D721Med (cell line): ENCODE results near the gene BMPR1A.

ENCODE experiments used
- DNase-seq: peaks from one replicate; pipeline ENCODE4 v3.0.0; 2011; ENCODE audit warnings: low spot score; ENCODE audit not compliant: insufficient read length
- FAIRE-seq: peaks from 2 replicates; lab custom pipeline; 2011; peaks lifted over from hg19 to GRCh38; lab: Jason Lieb, UNC
- TF ChIP-seq, protein P1 (sequence below): IDR thresholded peaks from 2 replicates; pipeline ENCODE4 v1.5.1; 2012; ENCODE audit warnings: mild to moderate bottlenecking, control low read depth; ENCODE audit not compliant: insufficient read depth; ENCODE audit errors: missing control alignments

The BMPR1A gene

GRCh38 chr10:86815035-86815617 lies 58.7 kb downstream of the BMPR1A start:
- TF ChIP-seq, protein P1, sequence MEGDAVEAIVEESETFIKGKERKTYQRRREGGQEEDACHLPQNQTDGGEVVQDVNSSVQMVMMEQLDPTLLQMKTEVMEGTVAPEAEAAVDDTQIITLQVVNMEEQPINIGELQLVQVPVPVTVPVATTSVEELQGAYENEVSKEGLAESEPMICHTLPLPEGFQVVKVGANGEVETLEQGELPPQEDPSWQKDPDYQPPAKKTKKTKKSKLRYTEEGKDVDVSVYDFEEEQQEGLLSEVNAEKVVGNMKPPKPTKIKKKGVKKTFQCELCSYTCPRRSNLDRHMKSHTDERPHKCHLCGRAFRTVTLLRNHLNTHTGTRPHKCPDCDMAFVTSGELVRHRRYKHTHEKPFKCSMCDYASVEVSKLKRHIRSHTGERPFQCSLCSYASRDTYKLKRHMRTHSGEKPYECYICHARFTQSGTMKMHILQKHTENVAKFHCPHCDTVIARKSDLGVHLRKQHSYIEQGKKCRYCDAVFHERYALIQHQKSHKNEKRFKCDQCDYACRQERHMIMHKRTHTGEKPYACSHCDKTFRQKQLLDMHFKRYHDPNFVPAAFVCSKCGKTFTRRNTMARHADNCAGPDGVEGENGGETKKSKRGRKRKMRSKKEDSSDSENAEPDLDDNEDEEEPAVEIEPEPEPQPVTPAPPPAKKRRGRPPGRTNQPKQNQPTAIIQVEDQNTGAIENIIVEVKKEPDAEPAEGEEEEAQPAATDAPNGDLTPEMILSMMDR: no peak
- FAIRE-seq (no peak), DNase-seq (no peak)

GRCh38 chr10:86815640-86816039 lies 59.2 kb downstream of the BMPR1A start:
- TF ChIP-seq, protein P1: no peak
- FAIRE-seq (no peak), DNase-seq (no peak)

DNA sequence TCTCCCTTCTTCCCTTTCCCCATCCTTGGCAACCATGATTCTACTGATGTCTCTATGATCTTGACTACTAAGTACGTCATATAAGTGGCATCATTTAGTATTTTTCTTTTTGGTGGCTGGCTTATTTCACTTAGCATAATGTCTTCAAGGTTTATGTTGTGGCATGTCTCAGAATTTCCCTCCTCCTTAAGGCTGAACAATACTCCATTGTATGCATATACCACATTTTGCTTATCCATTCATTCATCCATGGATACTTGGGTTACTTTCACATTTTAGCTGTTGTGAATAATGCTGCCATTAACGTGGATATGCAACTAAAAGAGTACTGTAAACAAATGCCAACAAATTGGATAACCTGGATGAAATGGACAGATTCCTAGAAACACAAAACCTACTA lies 60.8 kb downstream of the BMPR1A start:
- no peak for FAIRE-seq
- TF ChIP-seq, protein P1: no peak
- no peak for DNase-seq

GRCh38 chr10:86819567-86819966 lies 63.1 kb downstream of the BMPR1A start:
- DNase-seq (no peak), FAIRE-seq (no peak)
- TF ChIP-seq, protein P1: no peak

- FAIRE-seq (no peak), DNase-seq (no peak)
- TF ChIP-seq, protein P1: no peak
Observed at GRCh38 chr10:86820509-86820908, 64.1 kb downstream of the BMPR1A start.

DNA sequence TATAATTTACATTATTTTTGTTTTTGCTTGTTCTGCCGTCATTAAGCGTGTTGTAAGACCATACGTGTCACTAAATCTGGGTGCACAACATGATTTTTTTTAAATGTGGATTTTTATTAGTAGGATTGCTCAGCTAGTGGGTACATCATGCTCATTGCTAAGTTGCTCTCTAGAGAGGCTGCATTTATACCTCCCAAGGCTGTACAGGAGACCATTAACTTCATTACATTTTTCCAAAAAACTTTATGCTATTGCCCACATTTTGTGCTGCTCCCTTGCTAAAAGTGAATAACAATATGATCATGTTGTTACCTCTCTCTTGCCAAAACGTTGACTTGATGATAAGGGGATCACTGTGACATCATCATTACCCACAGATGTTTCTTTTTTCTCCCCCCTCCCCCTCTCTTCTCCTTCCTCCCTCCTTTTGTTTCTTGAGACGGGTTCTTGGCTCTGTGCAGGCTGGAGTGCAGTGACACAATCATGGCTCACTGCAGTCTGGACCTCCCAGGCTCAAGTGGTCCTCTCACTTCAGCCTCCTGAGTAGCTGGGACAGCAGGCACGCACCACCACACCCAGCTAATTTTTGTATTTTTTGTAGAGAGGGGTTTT lies 65.1 kb downstream of the BMPR1A start:
- FAIRE-seq (no peak), DNase-seq (no peak)
- TF ChIP-seq, protein P1: no peak

DNA sequence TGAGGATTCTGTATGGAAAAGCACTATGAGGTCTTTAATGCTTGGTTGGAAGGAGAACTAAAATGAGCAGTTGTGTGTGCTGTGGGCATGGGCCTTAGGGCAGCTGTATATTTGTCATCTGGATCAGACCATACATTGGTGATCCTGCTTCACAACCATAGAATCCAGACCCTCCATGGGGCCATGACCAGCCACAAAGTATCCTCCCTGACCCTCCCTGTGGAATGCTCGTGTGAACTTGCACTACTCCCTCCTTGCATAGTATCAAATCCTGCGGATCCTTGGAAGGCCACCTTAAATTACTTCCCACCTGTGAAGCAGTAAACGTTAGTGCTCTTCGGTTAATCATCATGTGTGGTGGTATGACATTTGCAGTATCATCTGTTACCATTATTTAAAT lies 67.1 kb downstream of the BMPR1A start:
- DNase-seq (no peak), FAIRE-seq (no peak)
- TF ChIP-seq, protein P1: no peak
